Ascending aorta (tissue), 2 donors: ENCODE measurements around the gene SHMT2. TPM values are rescaled to one million over a fixed set of nuclear protein-coding genes. Genes with fewer than 3 reads are reported as not detected.

Source experiments
- DNase-seq, 2 donors: peaks; one replicate each; pipeline ENCODE4 v3.0.0-alpha.2; 2019; ENCODE audit warnings: low spot score in 2 of 2
- H3K27ac ChIP-seq, 2 donors: fragments of 200-600 bp; sonication (generic); one replicate each; pipeline ENCODE4 v1.5.1; 2016 to 2017; ENCODE audit warnings: mild to moderate bottlenecking in 1 of 2
- H3K27me3 ChIP-seq: fragments of 200-600 bp; sonication (generic); one replicate; pipeline ENCODE4 v1.5.1; 2017
- H3K36me3 ChIP-seq, 2 donors: fragments of 200-600 bp; sonication (generic); one replicate each; pipeline ENCODE4 v1.5.1; 2016
- H3K4me1 ChIP-seq, 2 donors: fragments of 200-600 bp; sonication (generic); one replicate each; pipeline ENCODE4 v1.5.1; 2016 to 2017; ENCODE audit warnings: mild to moderate bottlenecking in 1 of 2
- H3K4me3 ChIP-seq, 2 donors: fragments of 200-600 bp; sonication (generic); one replicate each; pipeline ENCODE4 v1.5.1; 2016 to 2017; ENCODE audit warnings: mild to moderate bottlenecking in 1 of 2
- H3K9me3 ChIP-seq, 2 donors: fragments of 200-600 bp; sonication (generic); one replicate each; pipeline ENCODE4 v1.5.1; 2016
- intact Hi-C: fragments of 100-400 bp; cut with DNase I; formaldehyde crosslinking; loops from one replicate; pipeline ENCODE4 v1.15.1; 2023
- total RNA-seq: library from RNA; depleted of rRNA; stranded (reverse); fragments of >200 nt; gene quantifications from one replicate; pipeline ENCODE4 v1.1.0, GENCODE V29; 2016
- TF ChIP-seq, protein P1 (sequence below), 3 experiments: fragments of 200-600 bp in 2 of 3; fragments of 450-650 bp in 1 of 3; sonication (generic) in 2 of 3; IDR thresholded peaks; one replicate each; pipeline ENCODE4 v1.5.1; 2016 to 2019; ENCODE audit warnings: antibody characterized with exemption in 3 of 3, mild to moderate bottlenecking in 1 of 3, moderate library complexity in 1 of 3

Gene SHMT2
- total RNA-seq, 1 donor from 2014 or later = 136 TPM

- no peak for DNase-seq
- TF ChIP-seq, protein P1, sequence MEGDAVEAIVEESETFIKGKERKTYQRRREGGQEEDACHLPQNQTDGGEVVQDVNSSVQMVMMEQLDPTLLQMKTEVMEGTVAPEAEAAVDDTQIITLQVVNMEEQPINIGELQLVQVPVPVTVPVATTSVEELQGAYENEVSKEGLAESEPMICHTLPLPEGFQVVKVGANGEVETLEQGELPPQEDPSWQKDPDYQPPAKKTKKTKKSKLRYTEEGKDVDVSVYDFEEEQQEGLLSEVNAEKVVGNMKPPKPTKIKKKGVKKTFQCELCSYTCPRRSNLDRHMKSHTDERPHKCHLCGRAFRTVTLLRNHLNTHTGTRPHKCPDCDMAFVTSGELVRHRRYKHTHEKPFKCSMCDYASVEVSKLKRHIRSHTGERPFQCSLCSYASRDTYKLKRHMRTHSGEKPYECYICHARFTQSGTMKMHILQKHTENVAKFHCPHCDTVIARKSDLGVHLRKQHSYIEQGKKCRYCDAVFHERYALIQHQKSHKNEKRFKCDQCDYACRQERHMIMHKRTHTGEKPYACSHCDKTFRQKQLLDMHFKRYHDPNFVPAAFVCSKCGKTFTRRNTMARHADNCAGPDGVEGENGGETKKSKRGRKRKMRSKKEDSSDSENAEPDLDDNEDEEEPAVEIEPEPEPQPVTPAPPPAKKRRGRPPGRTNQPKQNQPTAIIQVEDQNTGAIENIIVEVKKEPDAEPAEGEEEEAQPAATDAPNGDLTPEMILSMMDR (IDR thresholded peaks at IDR 0.05) = no peak
- Histone ChIP-seq H3K4me1 (peaks cover 0 to 12% of the 10 kb centered on the region in 2 donors), H3K27ac (peak overlapping the region in 1 of 2 donors; percentile 0), H3K4me3 (no peak overlapping the region), H3K27me3 (no peaks in the 10 kb centered on the region), H3K9me3 (no peaks in the 10 kb centered on the region), H3K36me3 (peaks cover 23 to 31% of the 10 kb centered on the region in 2 donors)
- intact Hi-C loops = no loop called here
These were observed 2.7 kb downstream of the SHMT2 start for GRCh38 chr12:57232156-57232756.

DNA sequence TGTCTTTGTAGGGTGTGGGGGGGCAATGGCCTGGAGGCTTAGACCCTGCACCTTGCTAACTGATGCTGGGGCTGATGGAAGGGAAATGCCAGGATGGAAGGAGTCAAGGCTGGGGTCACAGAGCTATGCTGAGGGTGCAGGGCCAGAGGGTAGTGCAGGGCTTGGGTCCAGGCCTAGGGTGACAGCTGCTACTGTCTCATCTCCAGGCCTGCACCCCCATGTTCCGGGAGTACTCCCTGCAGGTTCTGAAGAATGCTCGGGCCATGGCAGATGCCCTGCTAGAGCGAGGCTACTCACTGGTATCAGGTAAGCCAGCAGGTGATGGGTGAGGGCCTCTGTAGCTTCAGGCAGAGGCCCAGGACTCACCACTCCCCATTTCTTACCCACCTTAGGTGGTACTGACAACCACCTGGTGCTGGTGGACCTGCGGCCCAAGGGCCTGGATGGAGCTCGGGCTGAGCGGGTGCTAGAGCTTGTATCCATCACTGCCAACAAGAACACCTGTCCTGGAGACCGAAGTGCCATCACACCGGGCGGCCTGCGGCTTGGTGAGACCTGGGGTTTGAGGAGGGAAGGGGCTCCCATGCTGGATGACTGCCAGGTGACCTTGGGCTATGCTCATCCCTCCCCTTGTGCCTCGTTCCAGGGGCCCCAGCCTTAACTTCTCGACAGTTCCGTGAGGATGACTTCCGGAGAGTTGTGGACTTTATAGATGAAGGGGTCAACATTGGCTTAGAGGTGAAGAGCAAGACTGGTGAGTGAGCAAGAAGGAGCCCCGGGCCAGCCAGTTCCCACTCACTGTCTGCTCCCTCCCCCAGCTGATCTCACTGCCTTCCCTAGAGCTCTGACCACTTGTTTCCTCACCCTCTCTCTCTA is 4.1 kb downstream of the SHMT2 start:
- no peak overlapping the region for H3K4me3 ChIP-seq
- intact Hi-C loops = no loop called here
- no peaks in the 10 kb centered on the region for H3K9me3 ChIP-seq
- peaks cover 6 to 20% of the 10 kb centered on the region in 2 donors for H3K4me1 ChIP-seq
- DNase-seq = no peak
- H3K27me3 ChIP-seq = peaks cover 8% of the 10 kb centered on the region
- TF ChIP-seq, protein P1 (IDR thresholded peaks at IDR 0.05) = no peak
- H3K27ac ChIP-seq = peak overlapping the region in 1 of 2 donors; percentile 74
- peaks cover 23 to 31% of the 10 kb centered on the region in 2 donors for H3K36me3 ChIP-seq

- H3K27ac ChIP-seq = peak overlapping the region; percentile 65 to 74
- peaks cover 10 to 22% of the 10 kb centered on the region in 2 donors for H3K4me1 ChIP-seq
- peaks cover 23 to 31% of the 10 kb centered on the region in 2 donors for H3K36me3 ChIP-seq
- peaks cover 8% of the 10 kb centered on the region for H3K27me3 ChIP-seq
- H3K4me3 ChIP-seq = no peak overlapping the region
- H3K9me3 ChIP-seq = no peaks in the 10 kb centered on the region
- DNase-seq = no peak
- intact Hi-C loops = no loop called here
- TF ChIP-seq, protein P1 (IDR thresholded peaks at IDR 0.05) = no peak
These were observed 4.7 kb downstream of the SHMT2 start for GRCh38 chr12:57234233-57234570.

GRCh38 chr12:57234571-57235016 is 5.1 kb downstream of the SHMT2 start:
- Histone ChIP-seq H3K27ac (peak overlapping the region; percentile 65 to 74), H3K27me3 (peaks cover 8% of the 10 kb centered on the region), H3K36me3 (peaks cover 23 to 31% of the 10 kb centered on the region in 2 donors), H3K4me1 (peaks cover 13 to 25% of the 10 kb centered on the region in 2 donors), H3K4me3 (no peak overlapping the region), H3K9me3 (no peaks in the 10 kb centered on the region)
- TF ChIP-seq, protein P1 (IDR thresholded peaks at IDR 0.05) = no peak
- no peak for DNase-seq
- intact Hi-C loops = loop anchor here (5.0 kb wide), 1 partner anchor 482 kb away; the partner anchor contains the start of gene PRIM1

DNA sequence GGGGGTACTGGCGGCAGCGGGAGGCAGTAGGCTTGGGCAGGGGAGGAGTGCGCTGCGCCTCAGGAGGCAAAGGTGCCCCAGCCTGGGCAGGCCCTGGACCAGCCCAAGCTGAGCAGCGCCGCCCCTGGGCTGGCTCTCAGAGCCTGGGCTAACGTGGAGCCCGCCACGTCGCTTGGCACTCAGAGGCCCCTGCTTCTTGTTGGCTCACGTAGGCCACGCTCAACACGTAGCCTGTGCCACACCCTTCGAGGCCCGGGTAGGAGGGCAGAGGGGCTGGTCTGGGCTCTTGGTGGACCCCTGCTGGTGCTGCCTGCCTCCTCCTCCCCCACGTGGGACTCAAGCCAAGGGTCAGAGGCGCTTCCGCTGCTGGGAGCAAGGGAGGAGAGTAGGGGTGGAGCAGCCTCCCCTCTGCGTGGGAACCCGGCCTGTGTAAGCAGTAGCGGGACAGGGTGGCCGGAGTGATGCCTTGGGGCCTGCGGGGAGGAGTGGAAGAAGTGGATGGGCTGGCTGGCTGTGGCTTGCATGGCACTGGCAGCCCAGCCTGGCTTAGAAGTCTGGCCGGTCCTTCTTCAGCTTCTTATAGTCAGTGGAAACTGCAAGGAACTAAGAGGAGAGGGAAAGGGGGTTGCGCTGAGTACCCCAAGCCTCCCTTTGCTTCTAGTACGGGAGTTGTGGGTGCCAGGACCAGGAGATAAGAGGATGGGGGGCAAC is 5.7 kb downstream of the SHMT2 start:
- TF ChIP-seq, protein P1 (IDR thresholded peaks at IDR 0.05) = no peak
- Histone ChIP-seq H3K36me3 (peaks cover 23 to 31% of the 10 kb centered on the region in 2 donors), H3K9me3 (no peaks in the 10 kb centered on the region), H3K4me1 (peaks cover 16 to 31% of the 10 kb centered on the region in 2 donors), H3K27me3 (peaks cover 8% of the 10 kb centered on the region), H3K27ac (peak overlapping the region; percentile 65 to 74), H3K4me3 (peak overlapping the region in 1 of 2 donors; percentile 52)
- DNase-seq = peak in 1 of 2 donors; percentile 83
- intact Hi-C loops = loop anchor here (5.0 kb wide), 1 partner anchor 483 kb away; the partner anchor contains the start of gene PRIM1
